DND-41 (cell line): ENCODE data around the gene TAS1R3.

Source experiments
- ATAC-seq: fragments of 200-7000 bp; cut with Tn5 transposase; 3 replicates; pipeline ENCODE4 v1.9.1; 2021; ENCODE audit warnings: low read depth; ENCODE audit not compliant: insufficient read depth
- DNase-seq: peaks from one replicate; pipeline ENCODE4 v3.0.0-alpha.2; 2020
- H2AFZ ChIP-seq: 2 replicates; pipeline ENCODE4 v1.6.0; 2012; ENCODE audit warnings: low read depth, low read length
- H3K27ac ChIP-seq: 2 replicates; pipeline ENCODE4 v1.5.1; 2012; ENCODE audit warnings: low read length, inconsistent platforms
- H3K27me3 ChIP-seq: fragments of 200-600 bp; sonication (generic); 2 replicates; pipeline ENCODE4 v1.6.0; 2012; ENCODE audit warnings: low read length, mild to moderate bottlenecking, inconsistent platforms; ENCODE audit not compliant: insufficient read depth, poor library complexity
- H3K36me3 ChIP-seq: 2 replicates; pipeline ENCODE4 v1.5.1; 2012; ENCODE audit warnings: low read length, inconsistent platforms; ENCODE audit not compliant: insufficient read depth
- H3K4me1 ChIP-seq: 2 replicates; pipeline ENCODE4 v1.5.1; 2012; ENCODE audit warnings: mild to moderate bottlenecking, low read length; ENCODE audit not compliant: insufficient read depth
- H3K4me2 ChIP-seq: 2 replicates; pipeline ENCODE4 v1.6.0; 2012; ENCODE audit warnings: mild to moderate bottlenecking, moderate library complexity, low read length, inconsistent platforms; ENCODE audit not compliant: insufficient read depth
- H3K4me3 ChIP-seq, 2 experiments: fragments of 200-600 bp in 1 of 2; shearing (Covaris generic) in 1 of 2; 2 replicates each; pipeline ENCODE4 v1.5.1; 2012 to 2016; ENCODE audit warnings: inconsistent platforms in 2 of 2, low read length in 2 of 2, mild to moderate bottlenecking in 2 of 2, low read depth in 1 of 2, moderate library complexity in 1 of 2
- H3K79me2 ChIP-seq: 2 replicates; pipeline ENCODE4 v1.6.0; 2012; ENCODE audit warnings: low read length, inconsistent platforms; ENCODE audit not compliant: insufficient read depth
- H3K9ac ChIP-seq: 2 replicates; pipeline ENCODE4 v1.6.0; 2012; ENCODE audit warnings: low read depth, mild to moderate bottlenecking, inconsistent platforms, low read length, moderate library complexity
- H3K9me3 ChIP-seq: 2 replicates; pipeline ENCODE4 v1.5.1; 2012; ENCODE audit warnings: low read length, moderate library complexity, mild to moderate bottlenecking, inconsistent platforms; ENCODE audit not compliant: insufficient read depth, severe bottlenecking
- H4K20me1 ChIP-seq: 2 replicates; pipeline ENCODE4 v1.6.0; 2012; ENCODE audit warnings: low read length; ENCODE audit not compliant: insufficient read depth
- EZH2 ChIP-seq: IDR thresholded peaks from 3 replicates; pipeline ENCODE4 v1.6.1; 2012; ENCODE audit warnings: borderline replicate concordance, low read depth, mild to moderate bottlenecking, moderate library complexity, low read length, inconsistent platforms; ENCODE audit not compliant: severe bottlenecking
- TF ChIP-seq, protein P1 (sequence below): IDR thresholded peaks from 2 replicates; pipeline ENCODE4 v1.5.1; 2012; ENCODE audit warnings: borderline replicate concordance, low read length, moderate library complexity, mild to moderate bottlenecking; ENCODE audit not compliant: poor library complexity, severe bottlenecking; ENCODE audit errors: extremely low read depth

The TAS1R3 gene

DNA sequence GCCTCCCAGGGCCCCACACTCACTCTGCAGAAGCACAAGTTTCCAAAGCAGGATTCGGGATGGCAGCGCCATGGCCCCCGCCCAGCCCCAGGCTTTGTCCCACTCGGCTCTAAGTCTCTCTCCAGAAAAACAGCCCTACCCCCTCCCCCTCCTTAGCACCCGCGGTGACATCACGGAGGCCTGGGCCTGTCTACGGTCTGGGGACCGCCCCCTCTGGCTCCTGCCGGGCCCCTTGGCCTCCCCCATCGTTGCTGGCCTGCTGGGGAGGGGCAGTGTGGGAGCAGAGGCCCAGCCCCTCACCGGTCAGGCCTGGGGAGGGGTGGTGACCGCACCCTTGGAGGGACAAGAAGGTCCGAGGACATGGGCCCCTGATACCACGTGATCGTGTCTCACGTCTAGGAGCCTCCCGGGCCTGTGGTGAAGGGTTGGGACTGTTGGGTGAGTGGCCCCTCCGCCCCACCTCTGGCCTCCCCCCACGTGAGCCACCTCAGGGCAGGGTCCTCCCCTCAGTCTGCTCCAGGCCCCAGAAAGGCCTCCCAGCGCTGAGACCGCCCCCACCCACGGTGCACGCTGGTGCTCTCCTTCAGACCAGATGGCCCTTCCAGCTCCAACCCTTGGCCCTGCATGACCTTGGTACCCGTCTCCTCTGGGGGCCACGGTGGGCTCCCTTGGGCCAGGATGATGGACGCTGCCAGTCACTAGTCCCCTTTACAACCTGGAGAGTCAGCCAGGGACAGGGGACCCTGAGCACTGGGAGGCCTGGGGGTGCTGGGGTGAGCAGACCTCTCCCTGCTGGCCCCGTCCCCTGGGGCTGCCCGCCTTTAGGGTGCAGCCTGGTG lies 27.6 kb downstream of the TAS1R3 start, which contains the start of gene MXRA8:
MXRA8 (minus strand) TSS at position 123 of the 839 bp plus-strand sequence; CDS start at position 72, 51 bp downstream.
- H3K79me2 ChIP-seq: no peaks in the 10 kb centered on the region
- no peak within 1 kb of the TSS for H3K27ac ChIP-seq
- H3K27me3 ChIP-seq: no peaks in the 10 kb centered on the region
- no peak within 1 kb of the TSS for H3K9ac ChIP-seq
- TF ChIP-seq EZH2: no peak
- TF ChIP-seq, protein P1, sequence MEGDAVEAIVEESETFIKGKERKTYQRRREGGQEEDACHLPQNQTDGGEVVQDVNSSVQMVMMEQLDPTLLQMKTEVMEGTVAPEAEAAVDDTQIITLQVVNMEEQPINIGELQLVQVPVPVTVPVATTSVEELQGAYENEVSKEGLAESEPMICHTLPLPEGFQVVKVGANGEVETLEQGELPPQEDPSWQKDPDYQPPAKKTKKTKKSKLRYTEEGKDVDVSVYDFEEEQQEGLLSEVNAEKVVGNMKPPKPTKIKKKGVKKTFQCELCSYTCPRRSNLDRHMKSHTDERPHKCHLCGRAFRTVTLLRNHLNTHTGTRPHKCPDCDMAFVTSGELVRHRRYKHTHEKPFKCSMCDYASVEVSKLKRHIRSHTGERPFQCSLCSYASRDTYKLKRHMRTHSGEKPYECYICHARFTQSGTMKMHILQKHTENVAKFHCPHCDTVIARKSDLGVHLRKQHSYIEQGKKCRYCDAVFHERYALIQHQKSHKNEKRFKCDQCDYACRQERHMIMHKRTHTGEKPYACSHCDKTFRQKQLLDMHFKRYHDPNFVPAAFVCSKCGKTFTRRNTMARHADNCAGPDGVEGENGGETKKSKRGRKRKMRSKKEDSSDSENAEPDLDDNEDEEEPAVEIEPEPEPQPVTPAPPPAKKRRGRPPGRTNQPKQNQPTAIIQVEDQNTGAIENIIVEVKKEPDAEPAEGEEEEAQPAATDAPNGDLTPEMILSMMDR: no peak
- H2AFZ ChIP-seq: no peak within 1 kb of the TSS
- ATAC-seq (no peak), DNase-seq (no peak)
- H3K4me1 ChIP-seq: no peaks in the 10 kb centered on the region
- no peaks in the 10 kb centered on the region for H3K36me3 ChIP-seq
- no peak within 1 kb of the TSS for H3K4me2 ChIP-seq
- H3K9me3 ChIP-seq: no peaks in the 10 kb centered on the region
- H4K20me1 ChIP-seq: 0 out of 2 replicates have a peak, but pooled peaks cover 4% of the 10 kb centered on the region
- H3K4me3 ChIP-seq: no peak within 1 kb of the TSS

DNA sequence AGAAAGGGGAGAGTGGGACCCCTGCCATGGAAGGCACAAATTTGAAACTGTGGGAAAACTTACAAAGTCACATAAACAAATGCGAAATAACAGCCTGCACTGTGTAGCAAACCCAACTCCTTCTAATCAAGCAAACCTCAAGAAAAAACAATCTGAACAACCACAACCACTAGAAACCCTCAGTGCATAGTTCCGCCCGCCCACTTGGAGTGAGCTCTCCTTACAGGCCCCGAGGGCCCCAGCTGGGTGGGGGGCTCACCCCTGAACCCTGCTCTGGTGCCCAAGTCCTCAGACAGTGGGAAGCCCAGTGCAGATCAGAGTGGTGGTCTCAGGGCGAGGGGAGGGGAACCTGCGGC lies 28.2 kb downstream of the TAS1R3 start:
- Histone ChIP-seq H3K9ac (no peak overlapping the region), H3K9me3 (no peaks in the 10 kb centered on the region), H3K36me3 (no peaks in the 10 kb centered on the region), H3K4me1 (no peaks in the 10 kb centered on the region), H2AFZ (no peak overlapping the region), H3K79me2 (no peaks in the 10 kb centered on the region), H4K20me1 (no peaks in the 10 kb centered on the region), H3K4me2 (no peak overlapping the region), H3K27ac (no peak overlapping the region), H3K4me3 (no peak overlapping the region), H3K27me3 (no peaks in the 10 kb centered on the region)
- peak; percentile 47; the same call in 2 of the 3 replicates for ATAC-seq
- TF ChIP-seq, protein P1: no peak
- TF ChIP-seq EZH2: no peak
- no peak for DNase-seq

DNA sequence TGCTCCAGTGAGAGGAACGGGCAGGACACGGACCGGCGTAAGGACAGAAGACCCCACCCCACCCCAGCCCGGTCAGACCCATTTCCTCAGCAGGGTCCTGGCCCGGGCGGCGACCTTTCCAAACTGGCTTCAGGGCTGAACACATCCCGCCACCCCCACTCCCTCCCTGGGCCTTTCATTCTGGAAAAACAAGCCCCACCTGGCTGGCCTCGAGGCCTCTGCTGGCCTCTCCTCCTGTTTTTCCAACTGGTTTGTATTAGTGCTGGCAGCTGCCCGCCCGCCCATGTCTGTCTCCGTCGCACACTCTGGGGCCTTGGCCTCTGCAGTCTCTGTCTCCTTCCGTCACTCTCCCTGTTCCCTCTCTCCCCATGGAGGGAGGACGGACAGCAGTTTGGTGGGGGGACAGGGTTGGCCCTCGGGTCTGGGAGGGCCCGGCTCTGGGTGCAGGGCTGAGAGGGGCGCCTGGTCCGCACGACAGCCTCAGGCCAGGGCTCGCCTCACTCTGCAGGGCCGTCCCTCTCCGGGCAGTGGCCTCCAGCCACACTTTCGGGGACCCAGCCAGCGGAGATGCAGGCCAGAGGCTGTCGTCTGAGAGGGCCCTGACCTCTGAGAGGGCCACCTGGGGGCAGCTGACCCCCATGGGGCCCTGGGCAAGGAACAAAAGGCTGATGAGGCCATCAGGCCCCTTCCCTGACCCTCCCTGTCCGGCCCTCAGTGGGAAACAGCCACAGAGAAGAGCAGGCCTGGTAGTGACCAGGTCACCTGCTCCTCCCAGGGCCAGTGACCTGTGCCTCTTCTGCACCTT lies 28.8 kb downstream of the TAS1R3 start:
- no peak for ATAC-seq

More for the DNA sequence above, 28.8 kb downstream of the TAS1R3 start:
- no peak overlapping the region for H3K4me2 ChIP-seq
- no peak overlapping the region for H2AFZ ChIP-seq
- no peak overlapping the region for H3K27ac ChIP-seq
- no peak for DNase-seq
- H3K27me3 ChIP-seq: no peaks in the 10 kb centered on the region
- no peaks in the 10 kb centered on the region for H3K79me2 ChIP-seq
- no peak overlapping the region for H3K9ac ChIP-seq
- no peaks in the 10 kb centered on the region for H3K9me3 ChIP-seq
- H3K4me3 ChIP-seq: no peak overlapping the region
- TF ChIP-seq, protein P1: no peak
- no peak for TF ChIP-seq EZH2
- no peaks in the 10 kb centered on the region for H4K20me1 ChIP-seq
- H3K4me1 ChIP-seq: no peaks in the 10 kb centered on the region
- no peaks in the 10 kb centered on the region for H3K36me3 ChIP-seq
